Dendritic cell treated with granulocyte-macrophage colony-stimulating factor and Interleukin-4, amounts not matched to agents 40 ng/mL and 50 ng/mL, for 4 days (primary cell): ENCODE measurements around the gene ZNF789.
A peak's percentile ranks its signal among the peaks of the same experiment; 100 is the strongest.

Experiments
- H3K27ac Mint-ChIP-seq: one replicate; pipeline ENCODE4 v1.8.0; 2022; ENCODE audit warnings: mild to moderate bottlenecking, mixed read lengths
- H3K27me3 Mint-ChIP-seq: one replicate; pipeline ENCODE4 v1.8.0; 2022; ENCODE audit warnings: mild to moderate bottlenecking, mixed read lengths
- H3K36me3 Mint-ChIP-seq: one replicate; pipeline ENCODE4 v1.8.0; 2022; ENCODE audit warnings: low read depth, mixed read lengths
- H3K4me1 Mint-ChIP-seq: one replicate; pipeline ENCODE4 v1.8.0; 2022; ENCODE audit warnings: low read depth, mixed read lengths
- H3K4me3 Mint-ChIP-seq: one replicate; pipeline ENCODE4 v1.8.0; 2022; ENCODE audit warnings: mild to moderate bottlenecking, moderate library complexity, mixed read lengths
- H3K9me3 Mint-ChIP-seq: one replicate; pipeline ENCODE4 v1.8.0; 2022; ENCODE audit warnings: mixed read lengths
- intact Hi-C: fragments of 100-400 bp; cut with micrococcal nuclease; formaldehyde crosslinking; loops from one replicate; pipeline ENCODE4 v1.15.0; 2022

Gene ZNF789

DNA sequence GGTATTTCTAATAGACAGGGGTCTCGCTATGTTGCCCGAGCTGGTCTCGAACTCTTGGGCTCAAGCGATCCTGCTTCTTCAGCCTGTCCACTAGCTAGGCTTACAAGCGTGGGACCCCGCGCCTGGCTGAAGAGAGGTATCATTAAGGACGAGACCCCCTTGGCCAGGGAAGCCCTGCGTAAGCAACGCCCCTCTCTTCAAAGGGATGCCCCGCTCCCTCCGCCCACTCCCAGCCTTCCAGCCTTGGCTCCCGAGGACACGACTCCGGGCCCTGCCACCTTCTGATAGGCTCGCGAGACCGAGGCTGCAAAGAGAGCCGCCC, 31.6 kb downstream of the ZNF789 start:
- H3K4me1 Mint-ChIP-seq: peaks cover 16% of the 10 kb centered on the region
- peak overlapping the region; percentile 84 for H3K4me3 Mint-ChIP-seq
- H3K36me3 Mint-ChIP-seq: peaks cover 34% of the 10 kb centered on the region
- no peaks in the 10 kb centered on the region for H3K27me3 Mint-ChIP-seq
- no peaks in the 10 kb centered on the region for H3K9me3 Mint-ChIP-seq
- peak overlapping the region; percentile 93 for H3K27ac Mint-ChIP-seq
- intact Hi-C loops: loop anchor here (2.0 to 10.0 kb wide), 2 partner anchors 55 to 111 kb away; partner anchors contain the start of genes ZNF655 and ZSCAN25

DNA sequence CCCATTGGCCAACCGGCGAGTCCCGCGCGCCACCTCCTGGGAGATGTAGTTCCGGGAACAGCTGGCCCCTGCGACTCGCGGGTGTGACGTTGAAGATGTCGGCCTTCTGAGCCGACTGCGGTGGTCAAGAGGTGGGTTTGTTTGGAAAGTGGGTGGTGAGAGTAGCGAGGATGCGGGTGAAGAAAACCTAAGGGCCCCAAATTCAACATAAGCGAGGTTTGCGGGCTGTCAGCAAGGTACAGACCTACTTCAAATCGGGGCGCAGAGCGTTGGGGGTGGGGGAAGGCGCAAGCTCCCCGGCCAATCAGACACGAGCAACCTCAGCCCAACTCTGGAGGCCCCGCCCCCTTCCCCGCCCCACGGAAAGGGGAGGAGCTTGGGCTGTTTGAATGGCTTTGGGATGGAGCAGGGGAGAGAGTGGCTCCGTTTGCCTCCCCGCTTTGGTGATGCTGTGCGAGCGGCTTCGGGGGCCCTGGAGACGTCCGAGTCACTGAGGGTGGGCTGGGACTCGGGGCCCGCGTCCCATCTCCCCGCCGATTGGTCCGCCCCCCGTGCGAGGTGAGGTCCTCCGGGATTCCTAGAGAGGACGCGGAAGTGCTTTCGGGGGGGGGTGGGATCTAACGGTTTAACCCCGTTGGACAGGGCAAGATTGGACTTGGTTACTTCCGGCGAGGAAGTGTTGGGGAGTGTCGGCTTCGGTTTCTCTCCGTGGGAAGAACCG, 32.1 kb downstream of the ZNF789 start, which contains the start of gene ZKSCAN5:
ZKSCAN5 (plus strand) TSS at position 60 of the 721 bp plus-strand sequence. CDS start 1,383 bp downstream, outside the sequence.
- intact Hi-C loops: loop anchor here (2.0 to 10.0 kb wide), 2 partner anchors 54 to 110 kb away; partner anchors contain the start of genes ZNF655 and ZSCAN25
- H3K9me3 Mint-ChIP-seq: no peaks in the 10 kb centered on the region
- no peaks in the 10 kb centered on the region for H3K27me3 Mint-ChIP-seq
- H3K4me1 Mint-ChIP-seq: peaks cover 16% of the 10 kb centered on the region
- H3K4me3 Mint-ChIP-seq: peak within 1 kb of the TSS; percentile 84
- peaks cover 34% of the 10 kb centered on the region for H3K36me3 Mint-ChIP-seq
- peak within 1 kb of the TSS; percentile 93 for H3K27ac Mint-ChIP-seq

DNA sequence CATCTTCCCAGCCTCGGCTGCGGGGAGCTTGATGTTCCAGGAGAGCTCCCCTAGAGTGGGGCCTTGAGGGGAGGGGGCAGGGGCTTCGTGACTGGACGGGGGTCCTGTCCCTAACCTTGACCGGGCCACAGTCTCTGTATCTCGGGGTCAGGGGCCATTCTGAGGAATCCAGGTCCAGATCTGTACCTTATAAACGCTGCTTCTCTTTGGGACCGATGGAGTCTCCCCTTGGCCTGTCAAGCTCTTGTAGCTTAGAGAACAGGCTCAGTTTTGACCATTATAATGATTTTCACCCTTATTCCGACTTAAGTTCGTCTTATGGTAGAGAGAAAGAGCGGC, 32.6 kb downstream of the ZNF789 start:
- Mint-ChIP-seq H3K27ac (peak overlapping the region; percentile 93), H3K9me3 (no peaks in the 10 kb centered on the region), H3K4me1 (peaks cover 16% of the 10 kb centered on the region), H3K36me3 (peaks cover 31% of the 10 kb centered on the region), H3K4me3 (peak overlapping the region; percentile 84), H3K27me3 (no peaks in the 10 kb centered on the region)
- intact Hi-C loops: loop anchor here (2.0 to 10.0 kb wide), 2 partner anchors 54 to 110 kb away; partner anchors contain the start of genes ZNF655 and ZSCAN25

DNA sequence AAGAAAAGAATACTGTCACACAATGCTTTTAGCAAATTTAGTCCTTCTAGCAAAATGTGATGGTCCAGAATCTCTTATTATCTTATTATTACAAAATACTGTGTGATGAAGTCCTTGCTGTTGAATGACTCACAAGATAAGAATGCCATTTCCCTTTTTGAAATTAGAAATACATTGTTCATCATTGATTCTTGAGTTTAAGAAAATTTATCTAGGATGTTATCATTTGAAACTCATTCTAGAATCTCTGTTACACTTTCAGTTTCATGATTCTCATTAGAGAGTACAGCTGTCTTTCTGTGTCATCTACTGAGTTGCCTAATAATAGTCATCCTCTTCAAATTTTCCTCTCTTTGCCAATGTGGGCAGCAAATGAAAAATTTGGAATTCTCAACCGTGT, 41.4 kb downstream of the ZNF789 start:
- Mint-ChIP-seq H3K27ac (no peak overlapping the region), H3K4me3 (no peak overlapping the region), H3K9me3 (no peaks in the 10 kb centered on the region), H3K4me1 (peaks cover 20% of the 10 kb centered on the region), H3K36me3 (peaks cover 85% of the 10 kb centered on the region), H3K27me3 (no peaks in the 10 kb centered on the region)
- intact Hi-C loops: no loop called here

DNA sequence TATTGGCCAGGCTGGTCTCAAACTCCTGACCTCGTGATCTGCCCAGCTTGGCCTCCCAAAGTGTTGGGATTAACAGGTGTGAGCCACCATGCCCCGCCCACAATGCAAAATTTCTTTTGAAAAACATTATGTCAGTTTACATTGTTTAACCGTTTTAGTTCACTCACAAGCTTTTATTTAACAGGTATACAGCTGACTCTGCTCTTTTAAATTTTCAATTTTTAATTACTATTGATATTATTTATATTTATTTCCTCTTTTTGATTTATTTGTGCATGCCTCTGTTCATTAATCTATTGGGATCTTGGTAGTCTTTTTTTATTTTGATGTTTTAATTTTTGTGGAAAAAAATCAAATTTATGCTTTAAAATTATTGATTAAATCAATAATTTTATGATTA, 48.7 kb downstream of the ZNF789 start:
- H3K27ac Mint-ChIP-seq: no peak overlapping the region

DNA sequence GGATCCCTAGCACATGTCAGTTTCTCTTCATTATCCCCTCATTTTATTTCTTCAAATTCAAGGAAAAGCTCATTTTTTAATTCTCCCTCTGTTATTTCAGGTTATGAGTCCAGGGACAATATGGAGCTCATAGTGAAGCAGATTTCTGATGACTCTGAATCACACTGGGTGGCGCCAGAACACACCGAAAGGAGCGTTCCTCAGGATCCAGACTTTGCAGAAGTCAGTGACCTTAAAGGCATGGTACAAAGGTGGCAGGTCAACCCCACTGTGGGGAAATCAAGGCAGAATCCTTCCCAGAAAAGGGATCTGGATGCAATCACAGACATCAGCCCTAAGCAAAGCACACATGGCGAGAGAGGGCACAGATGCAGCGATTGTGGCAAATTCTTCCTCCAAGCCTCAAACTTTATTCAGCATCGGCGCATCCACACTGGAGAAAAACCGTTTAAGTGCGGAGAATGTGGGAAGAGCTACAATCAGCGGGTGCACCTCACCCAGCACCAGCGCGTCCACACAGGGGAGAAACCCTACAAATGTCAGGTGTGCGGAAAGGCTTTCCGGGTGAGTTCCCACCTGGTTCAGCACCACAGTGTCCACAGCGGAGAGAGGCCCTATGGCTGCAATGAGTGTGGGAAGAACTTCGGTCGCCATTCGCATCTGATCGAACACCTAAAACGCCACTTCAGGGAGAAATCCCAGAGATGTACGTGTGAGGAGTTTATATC, 53.2 kb downstream of the ZNF789 start:
- Mint-ChIP-seq H3K9me3 (peaks cover 26% of the 10 kb centered on the region), H3K4me3 (no peak overlapping the region), H3K27ac (no peak overlapping the region), H3K27me3 (no peaks in the 10 kb centered on the region), H3K4me1 (peaks cover 12% of the 10 kb centered on the region), H3K36me3 (peaks cover 95% of the 10 kb centered on the region)
- intact Hi-C loops: no loop called here

More for the DNA sequence above, 48.7 kb downstream of the ZNF789 start:
- Mint-ChIP-seq H3K4me3 (no peak overlapping the region), H3K4me1 (peaks cover 17% of the 10 kb centered on the region), H3K27me3 (no peaks in the 10 kb centered on the region), H3K9me3 (no peaks in the 10 kb centered on the region), H3K36me3 (peaks cover 87% of the 10 kb centered on the region)
- intact Hi-C loops: no loop called here

DNA sequence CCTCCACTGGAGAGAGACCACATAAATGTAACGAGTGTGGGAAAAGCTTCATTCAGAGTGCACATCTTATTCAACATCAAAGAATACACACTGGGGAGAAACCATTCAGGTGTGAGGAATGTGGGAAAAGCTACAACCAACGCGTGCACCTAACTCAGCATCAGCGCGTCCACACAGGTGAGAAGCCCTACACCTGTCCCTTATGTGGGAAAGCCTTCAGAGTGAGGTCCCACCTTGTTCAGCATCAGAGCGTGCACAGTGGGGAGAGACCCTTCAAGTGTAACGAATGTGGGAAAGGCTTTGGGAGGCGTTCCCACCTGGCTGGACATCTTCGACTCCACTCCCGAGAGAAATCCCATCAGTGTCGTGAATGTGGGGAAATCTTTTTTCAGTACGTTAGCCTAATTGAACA, 58.7 kb downstream of the ZNF789 start:
- intact Hi-C loops: no loop called here
- Mint-ChIP-seq H3K36me3 (peaks cover 61% of the 10 kb centered on the region), H3K9me3 (peaks cover 67% of the 10 kb centered on the region), H3K27ac (no peak overlapping the region), H3K4me3 (no peak overlapping the region), H3K4me1 (no peaks in the 10 kb centered on the region), H3K27me3 (no peaks in the 10 kb centered on the region)

DNA sequence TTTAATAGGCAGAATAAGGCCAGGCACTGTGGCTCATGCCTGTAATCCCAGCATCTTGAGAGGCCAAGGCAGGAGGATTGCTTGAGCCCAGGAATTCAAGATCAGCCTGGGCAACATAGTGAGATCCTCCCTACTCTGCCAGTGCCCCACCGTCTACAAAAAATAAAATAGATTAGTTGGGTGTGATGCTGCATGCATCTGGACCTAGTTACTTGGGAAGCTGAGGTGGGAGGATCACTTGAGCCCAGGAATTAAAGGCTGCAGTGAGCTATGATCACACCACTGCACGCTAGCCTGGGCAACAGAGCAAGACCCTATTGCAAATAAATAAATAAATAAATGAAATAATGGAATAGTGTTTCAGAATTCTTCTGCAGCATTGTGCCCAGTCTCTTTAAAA, 63.0 kb downstream of the ZNF789 start:
- Mint-ChIP-seq H3K9me3 (peaks cover 74% of the 10 kb centered on the region), H3K4me3 (no peak overlapping the region), H3K27me3 (no peaks in the 10 kb centered on the region), H3K4me1 (no peaks in the 10 kb centered on the region), H3K36me3 (peaks cover 18% of the 10 kb centered on the region), H3K27ac (no peak overlapping the region)
- intact Hi-C loops: no loop called here
